ENCODE data around the gene STAC2. TPM values are rescaled to one million over a fixed set of nuclear protein-coding genes. Genes with fewer than 3 reads are reported as not detected.

Gene STAC2
- total and polyA plus RNA-seq, 9 of the 15 experiments (the other 6 are each of a cell fraction or from before 2014, with no cell fraction given): not detected

DNA sequence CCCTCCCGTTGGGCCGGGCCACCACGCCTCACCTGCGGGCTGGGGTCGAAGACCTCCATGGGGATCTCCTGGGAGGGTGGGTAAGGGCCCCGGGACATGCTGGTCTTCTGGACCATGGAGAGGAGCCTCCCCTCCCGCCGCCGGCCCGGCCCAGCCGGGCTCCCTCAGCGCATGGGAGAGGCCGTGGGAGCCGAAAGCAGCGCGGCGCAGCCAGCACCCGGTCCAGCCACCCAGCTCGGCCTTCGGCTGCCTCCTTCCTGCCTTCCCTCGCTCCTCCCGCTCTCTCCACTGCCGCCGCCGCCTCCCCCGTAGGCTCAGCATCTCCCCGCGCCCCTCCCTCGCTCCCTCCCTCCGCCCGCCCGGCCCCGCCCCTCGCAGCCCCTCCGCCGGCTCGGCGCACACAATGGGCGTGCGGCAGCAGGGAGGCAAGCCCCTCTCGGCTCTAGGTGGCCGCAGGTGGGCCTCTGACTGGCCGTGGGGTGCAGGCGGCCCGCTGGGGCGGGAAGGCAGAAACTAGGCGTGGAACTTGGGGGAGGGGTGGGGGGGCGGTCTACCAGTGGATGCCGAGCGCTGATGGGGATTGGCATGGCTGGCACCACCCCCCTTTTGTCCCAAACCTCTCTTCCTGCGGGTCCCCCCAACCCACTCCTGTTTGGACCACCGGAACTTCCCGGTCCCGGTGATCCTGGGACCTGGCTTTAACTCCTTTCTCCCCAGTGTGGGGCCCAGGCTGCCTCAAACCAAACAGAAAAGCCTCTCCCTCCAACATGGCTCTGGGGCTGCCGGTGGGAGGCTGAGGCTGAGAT is 28.2 kb downstream of the STAC2 start, which contains the start of gene CACNB1 (continued):
- TF ChIP-seq, protein P1, sequence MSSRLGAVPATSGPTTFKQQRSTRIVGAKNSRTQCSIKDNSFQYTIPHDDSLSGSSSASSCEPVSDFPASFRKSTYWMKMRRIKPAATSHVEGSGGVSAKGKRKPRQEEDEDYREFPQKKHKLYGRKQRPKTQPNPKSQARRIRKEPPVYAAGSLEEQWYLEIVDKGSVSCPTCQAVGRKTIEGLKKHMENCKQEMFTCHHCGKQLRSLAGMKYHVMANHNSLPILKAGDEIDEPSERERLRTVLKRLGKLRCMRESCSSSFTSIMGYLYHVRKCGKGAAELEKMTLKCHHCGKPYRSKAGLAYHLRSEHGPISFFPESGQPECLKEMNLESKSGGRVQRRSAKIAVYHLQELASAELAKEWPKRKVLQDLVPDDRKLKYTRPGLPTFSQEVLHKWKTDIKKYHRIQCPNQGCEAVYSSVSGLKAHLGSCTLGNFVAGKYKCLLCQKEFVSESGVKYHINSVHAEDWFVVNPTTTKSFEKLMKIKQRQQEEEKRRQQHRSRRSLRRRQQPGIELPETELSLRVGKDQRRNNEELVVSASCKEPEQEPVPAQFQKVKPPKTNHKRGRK (tag; IDR thresholded peaks at IDR 0.05): no peak
- TF ChIP-seq, protein P2, sequence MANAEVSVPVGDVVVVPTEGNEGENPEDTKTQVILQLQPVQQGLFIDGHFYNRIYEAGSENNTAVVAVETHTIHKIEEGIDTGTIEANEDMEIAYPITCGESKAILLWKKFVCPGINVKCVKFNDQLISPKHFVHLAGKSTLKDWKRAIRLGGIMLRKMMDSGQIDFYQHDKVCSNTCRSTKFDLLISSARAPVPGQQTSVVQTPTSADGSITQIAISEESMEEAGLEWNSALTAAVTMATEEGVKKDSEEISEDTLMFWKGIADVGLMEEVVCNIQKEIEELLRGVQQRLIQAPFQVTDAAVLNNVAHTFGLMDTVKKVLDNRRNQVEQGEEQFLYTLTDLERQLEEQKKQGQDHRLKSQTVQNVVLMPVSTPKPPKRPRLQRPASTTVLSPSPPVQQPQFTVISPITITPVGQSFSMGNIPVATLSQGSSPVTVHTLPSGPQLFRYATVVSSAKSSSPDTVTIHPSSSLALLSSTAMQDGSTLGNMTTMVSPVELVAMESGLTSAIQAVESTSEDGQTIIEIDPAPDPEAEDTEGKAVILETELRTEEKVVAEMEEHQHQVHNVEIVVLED (CRISPR knock-in tag; IDR thresholded peaks at IDR 0.05): no peak
- TF ChIP-seq SRSF3 (IDR thresholded peaks at IDR 0.05; ENCODE audit: insufficient read depth, low read length) (no peak), NRF1 (conservative IDR thresholded peaks at IDR 0.05 in 1 of 2, IDR thresholded peaks at IDR 0.05 in 1 of 2) (peak in 1 of 2 experiments; percentile 37; a peak in 1 of 4 replicates), SRSF9 (IDR thresholded peaks at IDR 0.05; ENCODE audit: borderline replicate concordance, low read depth, low read length) (no peak), ZNF444 (CRISPR knock-in tag; IDR thresholded peaks at IDR 0.05) (no peak), UBTF (IDR thresholded peaks at IDR 0.05; ENCODE audit: borderline replicate concordance in 1 of 2, low read depth in 2 of 2, low read length in 2 of 2) (peak; percentile 90 to 97; a peak in 3 of 4 replicates), ZNF3 (CRISPR knock-in tag; IDR thresholded peaks at IDR 0.05) (no peak), ZKSCAN1 (IDR thresholded peaks at IDR 0.05; ENCODE audit: low read depth, low read length) (no peak), DIDO1 (tag; IDR thresholded peaks at IDR 0.05; ENCODE audit: low read depth) (no peak), MEF2A (IDR thresholded peaks at IDR 0.05; ENCODE audit: control insufficient read depth, low read depth, low read length) (no peak), MAFF (IDR thresholded peaks at IDR 0.05; ENCODE audit: low read length) (no peak), NCOA4 (IDR thresholded peaks at IDR 0.05; ENCODE audit: partially characterized antibody) (no peak), ZNF217 (CRISPR knock-in tag; IDR thresholded peaks at IDR 0.05) (no peak), SUPT5H (IDR thresholded peaks at IDR 0.05) (peak; percentile 51; the same call in 1 of the 2 replicates), CTBP1 (IDR thresholded peaks at IDR 0.05; ENCODE audit: borderline replicate concordance) (no peak), TCFL5 (CRISPR knock-in tag; conservative IDR thresholded peaks at IDR 0.05) (no peak), PPARD (CRISPR knock-in tag; IDR thresholded peaks at IDR 0.05) (no peak), SAFB2 (IDR thresholded peaks at IDR 0.05; ENCODE audit: borderline replicate concordance, low read depth, low read length, severe bottlenecking) (no peak), CHD4 (IDR thresholded peaks at IDR 0.05; ENCODE audit: insufficient read depth, insufficient replicate concordance, low read depth, low read length, poor library complexity, severe bottlenecking) (no peak)
- TF ChIP-seq, protein P3, sequence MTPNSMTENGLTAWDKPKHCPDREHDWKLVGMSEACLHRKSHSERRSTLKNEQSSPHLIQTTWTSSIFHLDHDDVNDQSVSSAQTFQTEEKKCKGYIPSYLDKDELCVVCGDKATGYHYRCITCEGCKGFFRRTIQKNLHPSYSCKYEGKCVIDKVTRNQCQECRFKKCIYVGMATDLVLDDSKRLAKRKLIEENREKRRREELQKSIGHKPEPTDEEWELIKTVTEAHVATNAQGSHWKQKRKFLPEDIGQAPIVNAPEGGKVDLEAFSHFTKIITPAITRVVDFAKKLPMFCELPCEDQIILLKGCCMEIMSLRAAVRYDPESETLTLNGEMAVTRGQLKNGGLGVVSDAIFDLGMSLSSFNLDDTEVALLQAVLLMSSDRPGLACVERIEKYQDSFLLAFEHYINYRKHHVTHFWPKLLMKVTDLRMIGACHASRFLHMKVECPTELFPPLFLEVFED (CRISPR knock-in tag; conservative IDR thresholded peaks at IDR 0.05): no peak

Data from K562 (cell line).